Measurements from ENCODE around the gene SPAG16. TPM values are rescaled to one million over a fixed set of nuclear protein-coding genes. Genes with fewer than 3 reads are reported as not detected.

SPAG16 gene
- total RNA-seq, 2 experiments from 2014 or later: 11.1 to 12.5 TPM

DNA sequence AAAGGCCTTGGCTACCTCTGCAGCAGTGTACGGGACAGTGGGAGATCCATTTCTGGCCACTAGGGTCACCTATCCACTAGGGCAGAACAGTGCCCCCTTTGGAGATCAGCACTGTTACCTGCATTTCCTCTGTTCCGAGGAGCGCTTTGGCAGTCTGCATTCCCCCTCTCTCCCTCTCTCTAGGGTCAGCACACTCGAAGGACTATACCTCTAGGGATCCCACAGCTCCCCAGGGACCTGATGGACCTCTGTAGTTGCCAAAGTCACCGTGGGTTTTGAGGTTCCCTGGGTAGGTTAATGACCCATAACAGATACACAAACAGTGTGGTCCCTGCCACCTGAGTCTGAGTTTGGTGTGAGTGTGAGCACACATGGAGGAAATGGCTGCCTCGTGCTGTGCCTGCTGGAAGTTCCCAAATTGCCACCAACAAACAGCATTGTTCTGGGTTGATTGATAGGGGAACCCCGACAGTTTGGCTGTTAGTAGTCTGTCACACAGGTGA lies 1026.8 kb downstream of the SPAG16 start:
- DNase-seq: no peak
- ChIA-PET CTCF (no interaction called here), POLR2A (no interaction called here)

GRCh38 chr2:214311931-214312749 lies 1027.9 kb downstream of the SPAG16 start:
- Mint-ChIP-seq H3K36me3 (ENCODE audit: low read depth) (no peaks in the 10 kb centered on the region), H3K4me3 (no peak overlapping the region), H3K4me1 (ENCODE audit: low read depth) (no peaks in the 10 kb centered on the region), H3K27ac (no peak overlapping the region), H3K27me3 (ENCODE audit: low read depth) (no peaks in the 10 kb centered on the region), H3K9me3 (ENCODE audit: insufficient read depth) (no peaks in the 10 kb centered on the region)
- ATAC-seq (no peak), DNase-seq (no peak)
- POLR2A ChIA-PET: no interaction called here
- CTCF ChIA-PET: no interaction called here

More for the DNA sequence above, 1026.8 kb downstream of the SPAG16 start:
- no peak for ATAC-seq
- Mint-ChIP-seq H3K9me3 (ENCODE audit: insufficient read depth) (no peaks in the 10 kb centered on the region), H3K36me3 (ENCODE audit: low read depth) (no peaks in the 10 kb centered on the region), H3K4me3 (no peak overlapping the region), H3K27me3 (ENCODE audit: low read depth) (no peaks in the 10 kb centered on the region), H3K4me1 (ENCODE audit: low read depth) (no peaks in the 10 kb centered on the region), H3K27ac (no peak overlapping the region)

DNA sequence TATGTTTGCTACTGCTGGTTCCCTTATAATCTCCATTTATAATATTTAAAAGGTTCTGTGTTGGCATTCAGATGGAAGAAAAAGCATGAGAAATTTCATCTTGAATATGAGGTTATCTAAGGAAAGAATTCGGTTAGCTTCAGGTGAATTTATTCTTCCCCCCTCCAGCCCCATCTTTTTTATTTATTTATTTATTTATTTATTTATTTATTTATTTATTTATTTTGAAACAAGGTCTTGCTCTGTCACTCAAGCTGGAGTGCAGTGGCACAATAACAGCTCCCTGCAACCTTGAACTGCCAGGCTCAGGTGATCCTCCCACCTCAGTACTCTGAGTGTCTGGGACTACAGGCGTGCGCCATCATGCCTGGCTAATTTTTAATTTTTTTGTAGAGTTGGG lies 1031.1 kb downstream of the SPAG16 start:
- Mint-ChIP-seq H3K4me3 (no peak overlapping the region), H3K36me3 (ENCODE audit: low read depth) (no peaks in the 10 kb centered on the region), H3K27me3 (ENCODE audit: low read depth) (no peaks in the 10 kb centered on the region), H3K9me3 (ENCODE audit: insufficient read depth) (no peaks in the 10 kb centered on the region), H3K4me1 (ENCODE audit: low read depth) (no peaks in the 10 kb centered on the region), H3K27ac (no peak overlapping the region)
- no peak for ATAC-seq
- ChIA-PET POLR2A (no interaction called here), CTCF (no interaction called here)
- DNase-seq: no peak

- no peaks in the 10 kb centered on the region for H3K4me1 Mint-ChIP-seq (ENCODE audit: low read depth)
- no peak overlapping the region for H3K4me3 Mint-ChIP-seq
- CTCF ChIA-PET: no interaction called here
- no peaks in the 10 kb centered on the region for H3K27me3 Mint-ChIP-seq (ENCODE audit: low read depth)
- DNase-seq (no peak), ATAC-seq (no peak)
- no peak overlapping the region for H3K27ac Mint-ChIP-seq
- no peaks in the 10 kb centered on the region for H3K9me3 Mint-ChIP-seq (ENCODE audit: insufficient read depth)
- POLR2A ChIA-PET: no interaction called here
- no peaks in the 10 kb centered on the region for H3K36me3 Mint-ChIP-seq (ENCODE audit: low read depth)
Measured at GRCh38 chr2:214320211-214320610, 1035.9 kb downstream of the SPAG16 start.

GRCh38 chr2:214322662-214323061 lies 1038.4 kb downstream of the SPAG16 start:
- ATAC-seq (no peak), DNase-seq (no peak)
- H3K4me3 Mint-ChIP-seq: no peak overlapping the region
- no peaks in the 10 kb centered on the region for H3K9me3 Mint-ChIP-seq (ENCODE audit: insufficient read depth)
- H3K27me3 Mint-ChIP-seq (ENCODE audit: low read depth): no peaks in the 10 kb centered on the region
- ChIA-PET CTCF (no interaction called here), POLR2A (no interaction called here)
- no peak overlapping the region for H3K27ac Mint-ChIP-seq
- H3K36me3 Mint-ChIP-seq (ENCODE audit: low read depth): no peaks in the 10 kb centered on the region
- no peaks in the 10 kb centered on the region for H3K4me1 Mint-ChIP-seq (ENCODE audit: low read depth)

- no peaks in the 10 kb centered on the region for H3K27me3 Mint-ChIP-seq (ENCODE audit: low read depth)
- no peak for DNase-seq
- ChIA-PET CTCF (no interaction called here), POLR2A (no interaction called here)
- no peak overlapping the region for H3K27ac Mint-ChIP-seq
- no peaks in the 10 kb centered on the region for H3K36me3 Mint-ChIP-seq (ENCODE audit: low read depth)
- no peak overlapping the region for H3K4me3 Mint-ChIP-seq
- no peaks in the 10 kb centered on the region for H3K4me1 Mint-ChIP-seq (ENCODE audit: low read depth)
- no peak for ATAC-seq
- no peaks in the 10 kb centered on the region for H3K9me3 Mint-ChIP-seq (ENCODE audit: insufficient read depth)
Measured at GRCh38 chr2:214325404-214325803, 1041.1 kb downstream of the SPAG16 start.

GRCh38 chr2:214328941-214329340 lies 1044.7 kb downstream of the SPAG16 start:
- Mint-ChIP-seq H3K36me3 (ENCODE audit: low read depth) (no peaks in the 10 kb centered on the region), H3K4me3 (no peak overlapping the region), H3K9me3 (ENCODE audit: insufficient read depth) (no peaks in the 10 kb centered on the region), H3K4me1 (ENCODE audit: low read depth) (no peaks in the 10 kb centered on the region), H3K27ac (no peak overlapping the region), H3K27me3 (ENCODE audit: low read depth) (no peaks in the 10 kb centered on the region)
- CTCF ChIA-PET: no interaction called here
- POLR2A ChIA-PET: no interaction called here
- no peak for DNase-seq
- ATAC-seq: no peak

DNA sequence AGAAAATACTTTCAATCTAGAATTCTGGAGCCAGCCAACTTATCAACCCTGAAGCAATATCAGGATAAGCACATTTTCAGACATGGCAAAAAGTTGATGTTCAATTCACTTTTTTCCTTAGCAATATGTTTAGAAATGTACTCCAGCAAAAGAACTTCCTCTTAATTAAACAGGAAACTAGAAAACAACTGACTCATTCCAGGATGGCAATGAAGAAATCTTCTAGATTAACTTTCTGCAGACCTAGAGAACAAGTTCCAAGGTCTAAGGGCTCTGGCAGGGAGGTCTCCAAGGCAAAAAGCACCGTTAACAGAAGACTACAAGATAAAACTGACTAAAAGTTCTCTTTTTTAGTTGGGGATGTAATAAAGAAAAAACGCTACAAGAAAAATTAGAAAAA lies 1057.4 kb downstream of the SPAG16 start:
- ChIA-PET CTCF (no interaction called here), POLR2A (no interaction called here)
- DNase-seq: no peak
- Mint-ChIP-seq H3K4me3 (no peak overlapping the region), H3K27ac (no peak overlapping the region), H3K9me3 (ENCODE audit: insufficient read depth) (no peaks in the 10 kb centered on the region), H3K4me1 (ENCODE audit: low read depth) (no peaks in the 10 kb centered on the region), H3K27me3 (ENCODE audit: low read depth) (no peaks in the 10 kb centered on the region), H3K36me3 (ENCODE audit: low read depth) (no peaks in the 10 kb centered on the region)
- ATAC-seq: no peak

- no peaks in the 10 kb centered on the region for H3K9me3 Mint-ChIP-seq (ENCODE audit: insufficient read depth)
- no peaks in the 10 kb centered on the region for H3K27me3 Mint-ChIP-seq (ENCODE audit: low read depth)
- H3K36me3 Mint-ChIP-seq (ENCODE audit: low read depth): no peaks in the 10 kb centered on the region
- ChIA-PET POLR2A (no interaction called here), CTCF (no interaction called here)
- H3K27ac Mint-ChIP-seq: no peak overlapping the region
- no peaks in the 10 kb centered on the region for H3K4me1 Mint-ChIP-seq (ENCODE audit: low read depth)
- ATAC-seq: no peak
- DNase-seq: no peak
- H3K4me3 Mint-ChIP-seq: no peak overlapping the region
Measured at GRCh38 chr2:214358506-214358905, 1074.2 kb downstream of the SPAG16 start.

GRCh38 chr2:214361116-214361515 lies 1076.9 kb downstream of the SPAG16 start:
- H3K4me3 Mint-ChIP-seq: no peak overlapping the region
- POLR2A ChIA-PET: no interaction called here
- H3K27me3 Mint-ChIP-seq (ENCODE audit: low read depth): no peaks in the 10 kb centered on the region
- DNase-seq (no peak), ATAC-seq (no peak)
- no peak overlapping the region for H3K27ac Mint-ChIP-seq
- CTCF ChIA-PET: no interaction called here
- no peaks in the 10 kb centered on the region for H3K4me1 Mint-ChIP-seq (ENCODE audit: low read depth)
- H3K36me3 Mint-ChIP-seq (ENCODE audit: low read depth): no peaks in the 10 kb centered on the region
- no peaks in the 10 kb centered on the region for H3K9me3 Mint-ChIP-seq (ENCODE audit: insufficient read depth)

DNA sequence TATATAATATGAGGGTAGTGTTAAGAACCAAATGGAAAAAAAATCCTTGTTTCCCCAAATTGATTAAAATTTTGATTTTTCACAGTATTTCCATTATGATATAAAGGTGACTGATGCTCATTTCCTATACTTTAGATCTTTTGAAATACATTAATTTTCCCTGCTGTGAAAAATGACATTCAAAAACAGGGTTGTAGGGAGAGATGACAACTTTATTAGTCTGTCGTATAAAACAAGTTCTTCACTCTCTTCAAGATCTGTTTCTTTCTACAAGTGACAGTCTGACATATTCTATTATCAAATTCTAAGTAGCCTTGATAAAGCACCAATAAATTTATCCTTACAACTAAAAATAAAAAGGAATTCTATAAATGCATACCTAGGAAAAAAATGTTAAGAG lies 1081.3 kb downstream of the SPAG16 start:
- CTCF ChIA-PET: no interaction called here
- Mint-ChIP-seq H3K27ac (no peak overlapping the region), H3K36me3 (ENCODE audit: low read depth) (no peaks in the 10 kb centered on the region), H3K4me1 (ENCODE audit: low read depth) (no peaks in the 10 kb centered on the region), H3K27me3 (ENCODE audit: low read depth) (no peaks in the 10 kb centered on the region), H3K4me3 (no peak overlapping the region), H3K9me3 (ENCODE audit: insufficient read depth) (no peaks in the 10 kb centered on the region)
- POLR2A ChIA-PET: no interaction called here
- ATAC-seq (no peak), DNase-seq (no peak)

GRCh38 chr2:214367171-214367570 lies 1082.9 kb downstream of the SPAG16 start:
- Mint-ChIP-seq H3K27ac (no peak overlapping the region), H3K27me3 (ENCODE audit: low read depth) (no peaks in the 10 kb centered on the region), H3K36me3 (ENCODE audit: low read depth) (no peaks in the 10 kb centered on the region), H3K9me3 (ENCODE audit: insufficient read depth) (no peaks in the 10 kb centered on the region), H3K4me1 (ENCODE audit: low read depth) (no peaks in the 10 kb centered on the region), H3K4me3 (no peak overlapping the region)
- CTCF ChIA-PET: no interaction called here
- POLR2A ChIA-PET: no interaction called here
- DNase-seq (no peak), ATAC-seq (no peak)
